Skeletal muscle satellite cell (primary cell): Measurements from ENCODE around the gene RIN1.
A peak's percentile ranks its signal among the peaks of the same experiment; 100 is the strongest.
"Not testable (repeated sequence)": the region's sequence is repeated elsewhere in the genome, so short reads cannot be mapped to it uniquely, and the experiment has no call there.

Experiments used
- H3K27me3 ChIP-seq: 2 replicates; pipeline ENCODE4 v1.7.0; 2013; ENCODE audit warnings: low read length; ENCODE audit not compliant: control insufficient read depth, insufficient read depth
- H3K36me3 ChIP-seq: 2 replicates; pipeline ENCODE4 v1.7.0; 2013; ENCODE audit warnings: mild to moderate bottlenecking, control low read depth, low read length; ENCODE audit not compliant: insufficient read depth
- H3K4me1 ChIP-seq: 2 replicates; pipeline ENCODE4 v1.7.0; 2013; ENCODE audit warnings: low read length; ENCODE audit not compliant: control insufficient read depth, insufficient read depth
- H3K4me2 ChIP-seq: 2 replicates; pipeline ENCODE4 v1.7.0; 2013; ENCODE audit warnings: mild to moderate bottlenecking, low read length
- H3K4me3 ChIP-seq: 2 replicates; pipeline ENCODE4 v1.7.0; 2013; ENCODE audit warnings: low read length
- H3K9ac ChIP-seq: 2 replicates; pipeline ENCODE4 v1.7.0; 2013; ENCODE audit warnings: mild to moderate bottlenecking, low read depth, low read length, moderate library complexity
- H3K9me3 ChIP-seq: replicated peaks from 2 replicates; pipeline ENCODE4 v1.7.0; 2013; ENCODE audit warnings: mild to moderate bottlenecking, control low read depth, low read length

The RIN1 gene

DNA sequence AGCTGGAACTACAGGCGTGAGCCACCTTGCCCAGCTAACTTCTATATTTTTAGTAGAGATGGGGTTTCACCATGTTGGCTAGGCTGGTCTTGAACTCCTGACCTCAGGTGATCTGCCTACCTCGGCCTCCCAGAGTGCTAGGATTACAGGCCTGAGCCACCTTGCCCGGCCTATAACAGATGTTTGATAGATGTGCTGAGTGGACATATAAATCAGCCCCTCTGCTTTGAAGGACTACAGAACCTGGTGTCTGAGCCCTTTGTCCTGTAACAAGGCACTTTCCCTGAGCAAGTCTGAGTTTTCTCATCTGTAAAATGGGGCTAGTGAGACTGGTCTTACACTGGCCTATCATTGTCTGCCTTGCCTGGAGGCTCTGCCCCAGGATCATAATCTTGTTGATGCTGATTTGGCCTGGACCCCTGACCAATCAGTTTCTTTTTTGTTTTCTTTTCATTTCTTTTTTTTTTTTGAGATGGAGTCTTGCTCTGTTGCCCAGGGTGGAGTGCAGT, 7.0 kb downstream of the RIN1 start:
- H3K4me2 ChIP-seq: no peak overlapping the region
- no peak overlapping the region for H3K9ac ChIP-seq
- H3K4me1 ChIP-seq: peaks cover 46% of the 10 kb centered on the region
- H3K9me3 ChIP-seq: no peaks in the 10 kb centered on the region
- H3K4me3 ChIP-seq: no peak overlapping the region
- H3K36me3 ChIP-seq: peaks cover 28% of the 10 kb centered on the region
- H3K27me3 ChIP-seq: no peaks in the 10 kb centered on the region

DNA sequence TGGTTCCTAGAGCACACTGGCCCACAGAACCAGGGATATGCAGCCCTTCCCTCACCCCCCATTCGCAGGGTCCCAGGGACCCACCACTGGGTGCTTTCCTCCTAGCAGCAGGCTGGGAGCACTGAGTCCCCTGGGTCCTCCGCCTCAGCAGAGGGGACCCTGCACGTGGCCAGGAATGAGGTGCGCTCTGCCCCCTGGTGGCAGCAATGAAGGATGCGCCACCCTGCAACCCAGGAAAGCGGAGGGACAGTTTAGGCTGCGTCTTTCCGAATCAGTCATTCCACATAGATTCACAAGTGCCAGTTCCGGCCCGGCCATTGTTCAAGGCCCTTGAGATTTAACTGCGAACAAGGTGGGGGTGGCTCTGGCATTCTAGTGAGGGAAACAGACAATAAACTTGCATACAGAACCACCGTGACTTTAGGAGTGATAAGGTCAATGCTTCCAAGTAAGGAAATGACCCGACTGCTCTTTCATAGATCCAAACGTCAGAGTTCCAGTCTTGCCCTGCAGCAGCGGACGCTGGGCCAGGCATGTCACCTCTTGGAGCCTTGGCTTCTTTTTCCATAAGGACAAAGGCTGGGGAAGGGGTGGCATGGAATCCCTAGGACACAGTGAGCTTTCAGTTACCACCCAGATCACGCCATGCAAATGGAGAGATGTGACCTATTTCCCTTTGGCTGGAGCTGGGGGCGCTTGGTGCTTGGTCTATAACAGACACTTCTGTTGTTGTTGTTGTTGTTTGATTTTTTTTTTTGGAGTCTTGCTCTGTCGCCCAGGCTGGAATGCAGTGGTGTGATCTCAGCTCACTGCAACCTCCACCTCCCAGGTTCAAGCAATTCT, 7.7 kb downstream of the RIN1 start:
- Histone ChIP-seq H3K9ac (no peak overlapping the region), H3K4me2 (peak overlapping the region; percentile 70), H3K4me3 (peak overlapping the region; percentile 0), H3K9me3 (no peaks in the 10 kb centered on the region), H3K4me1 (peaks cover 48% of the 10 kb centered on the region), H3K27me3 (no peaks in the 10 kb centered on the region), H3K36me3 (peaks cover 24% of the 10 kb centered on the region)

DNA sequence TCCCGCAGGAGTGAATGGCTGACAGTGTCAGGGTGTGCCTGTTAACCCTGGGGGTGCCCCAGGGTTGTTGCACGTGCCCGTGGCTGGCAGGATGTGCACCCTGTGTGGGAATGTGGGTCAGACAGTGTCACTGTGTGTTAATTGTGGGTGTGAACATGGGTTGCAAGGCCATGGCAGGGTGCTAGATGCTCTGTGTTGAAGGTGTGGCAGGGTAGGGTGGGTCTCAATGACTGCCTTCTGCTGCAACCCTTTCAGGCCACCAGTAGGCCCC, 8.3 kb downstream of the RIN1 start:
- no peaks in the 10 kb centered on the region for H3K9me3 ChIP-seq
- peaks cover 18% of the 10 kb centered on the region for H3K36me3 ChIP-seq
- H3K9ac ChIP-seq: no peak overlapping the region
- H3K27me3 ChIP-seq: no peaks in the 10 kb centered on the region
- peaks cover 48% of the 10 kb centered on the region for H3K4me1 ChIP-seq
- H3K4me2 ChIP-seq: peak overlapping the region; percentile 70
- H3K4me3 ChIP-seq: no peak overlapping the region

DNA sequence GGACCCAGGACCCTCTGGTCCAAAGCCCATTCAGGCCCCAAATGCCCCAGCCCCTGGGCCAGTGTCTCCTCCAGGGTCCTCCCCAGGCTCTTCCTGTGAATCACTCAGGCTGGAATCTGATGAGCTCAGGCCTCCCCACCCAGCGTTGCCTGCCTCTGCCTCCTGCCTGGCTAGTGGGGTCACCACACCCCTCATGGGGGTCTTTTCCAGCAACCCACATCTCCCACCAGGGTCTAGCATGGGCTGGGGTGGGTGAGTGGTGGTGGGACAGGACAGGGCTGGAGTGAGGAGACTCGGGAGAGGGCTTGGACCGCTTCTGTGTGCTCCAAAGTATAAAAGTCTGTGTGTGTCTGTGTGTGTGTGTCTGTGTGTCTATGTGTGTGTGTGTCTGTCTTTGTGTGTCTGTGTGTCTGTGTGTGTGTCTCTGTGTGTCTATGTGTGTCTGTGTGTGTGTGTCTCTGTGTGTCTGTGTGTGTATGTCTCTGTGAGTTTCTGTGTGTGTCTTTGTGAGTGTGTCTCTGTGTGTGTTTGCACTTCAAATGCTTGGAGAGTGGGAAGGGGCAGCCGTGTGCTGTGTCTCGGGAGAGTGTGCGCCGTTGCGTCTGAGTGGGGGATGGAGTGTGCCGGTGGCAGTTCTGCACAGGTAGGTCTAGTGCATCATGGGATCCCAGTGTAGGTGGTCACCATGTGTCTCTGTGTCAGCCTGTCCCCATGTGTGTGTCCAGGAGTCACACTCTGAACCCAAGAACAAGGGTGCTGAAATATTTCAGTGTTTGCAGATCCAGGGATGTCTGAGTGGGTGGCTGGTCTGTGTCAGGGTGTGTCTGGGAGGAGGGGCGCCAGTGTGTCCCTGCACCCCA, 8.8 kb downstream of the RIN1 start:
- peak overlapping the region; percentile 64 for H3K9ac ChIP-seq
- no peaks in the 10 kb centered on the region for H3K9me3 ChIP-seq
- no peak overlapping the region for H3K4me3 ChIP-seq
- H3K4me1 ChIP-seq: peaks cover 48% of the 10 kb centered on the region
- H3K4me2 ChIP-seq: peak overlapping the region; percentile 70
- no peaks in the 10 kb centered on the region for H3K27me3 ChIP-seq
- H3K36me3 ChIP-seq: peaks cover 12% of the 10 kb centered on the region

DNA sequence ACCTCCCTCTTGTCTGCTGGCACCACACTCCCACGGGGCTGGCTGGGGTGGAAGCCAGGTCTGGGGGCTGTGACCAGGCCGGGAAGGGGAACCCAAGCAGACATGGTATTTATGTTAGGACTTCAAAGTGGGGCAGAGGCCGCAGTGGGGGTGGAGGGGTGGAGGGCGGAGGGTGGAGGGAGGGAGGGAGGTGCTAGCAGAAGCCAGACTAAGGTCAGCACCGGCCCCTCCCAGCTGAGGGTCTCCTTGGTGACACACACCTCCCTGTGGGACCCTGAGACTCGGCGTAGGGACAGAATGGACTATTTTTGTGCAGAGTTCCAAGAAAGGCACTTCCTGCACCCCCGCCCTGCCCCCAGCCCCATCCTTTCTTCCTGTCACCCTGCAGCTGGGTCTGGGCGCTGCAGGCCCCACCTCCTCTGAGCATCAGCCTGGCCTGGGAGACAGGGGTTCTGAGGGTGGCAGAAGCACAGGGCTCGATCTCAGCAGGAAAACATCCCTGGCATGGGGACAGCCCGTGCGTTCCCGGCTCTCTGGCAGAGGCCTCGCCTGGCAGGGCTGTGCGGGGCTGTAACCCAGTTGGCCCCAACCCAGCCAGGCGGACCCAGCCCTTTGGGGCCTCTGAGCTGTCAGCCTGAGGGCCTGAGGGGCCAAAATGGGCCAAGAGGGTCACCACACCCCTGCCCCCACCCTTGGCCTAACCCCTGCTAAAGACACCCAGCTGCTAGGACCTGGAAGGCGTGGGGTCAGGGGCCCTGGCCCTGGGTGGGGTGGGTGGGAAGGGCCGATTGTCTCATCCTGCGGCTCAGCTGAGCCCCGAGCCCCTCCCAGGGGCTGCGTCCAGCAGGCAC, 9.7 kb downstream of the RIN1 start:
- peaks cover 48% of the 10 kb centered on the region for H3K4me1 ChIP-seq
- H3K4me2 ChIP-seq: peak overlapping the region; percentile 70
- H3K36me3 ChIP-seq: peaks cover 3% of the 10 kb centered on the region
- peak overlapping the region; percentile 64 for H3K9ac ChIP-seq
- H3K9me3 ChIP-seq: no peaks in the 10 kb centered on the region
- H3K27me3 ChIP-seq: no peaks in the 10 kb centered on the region
- H3K4me3 ChIP-seq: no peak overlapping the region

DNA sequence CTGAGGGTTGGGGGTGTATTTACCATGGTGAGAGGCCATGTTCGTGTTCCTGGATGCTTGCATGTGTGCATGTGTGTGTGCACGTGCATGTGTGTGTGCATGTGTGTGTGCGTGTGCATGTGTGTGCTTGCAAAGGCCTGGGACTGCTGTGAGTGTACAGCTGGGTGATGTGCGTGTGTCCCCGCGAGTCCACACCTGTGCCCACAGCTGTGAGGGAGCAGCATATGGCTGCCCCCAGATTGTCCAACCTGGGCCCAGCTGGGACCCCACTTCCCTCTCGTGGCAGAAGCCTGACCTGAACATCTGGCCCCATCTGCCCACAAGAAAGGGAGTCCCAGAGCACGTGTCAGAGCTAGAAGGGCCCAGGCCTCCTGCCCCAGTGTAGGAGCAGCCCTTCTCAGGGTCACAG, 11.0 kb downstream of the RIN1 start:
- H3K4me2 ChIP-seq: no peak overlapping the region
- H3K9me3 ChIP-seq: no peaks in the 10 kb centered on the region
- no peaks in the 10 kb centered on the region for H3K27me3 ChIP-seq
- no peak overlapping the region for H3K9ac ChIP-seq
- peaks cover 48% of the 10 kb centered on the region for H3K4me1 ChIP-seq
- no peak overlapping the region for H3K4me3 ChIP-seq
- H3K36me3 ChIP-seq: no peaks in the 10 kb centered on the region

DNA sequence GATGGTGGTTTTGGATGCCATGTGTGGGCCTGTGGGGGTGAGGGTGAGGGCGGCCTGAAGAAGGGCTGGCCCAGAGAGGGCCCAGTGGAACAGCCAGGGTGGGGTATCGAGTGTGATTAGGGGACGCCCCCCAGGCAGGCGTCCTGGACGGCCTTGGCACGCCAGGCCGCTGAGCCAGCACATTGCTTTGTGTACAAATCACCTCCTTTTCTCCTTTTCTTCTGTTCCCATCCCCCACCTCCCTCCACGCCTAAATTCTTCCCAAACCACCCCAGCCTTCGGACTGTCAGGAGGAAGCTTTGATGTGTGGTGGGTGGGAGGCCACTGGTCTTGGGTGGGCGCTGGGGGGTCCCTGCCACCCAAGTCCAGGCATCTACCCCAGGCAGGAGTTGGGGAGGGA, 11.6 kb downstream of the RIN1 start:
- Histone ChIP-seq H3K9me3 (no peaks in the 10 kb centered on the region), H3K27me3 (no peaks in the 10 kb centered on the region), H3K9ac (no peak overlapping the region), H3K36me3 (no peaks in the 10 kb centered on the region), H3K4me1 (peaks cover 48% of the 10 kb centered on the region), H3K4me3 (no peak overlapping the region), H3K4me2 (no peak overlapping the region)

DNA sequence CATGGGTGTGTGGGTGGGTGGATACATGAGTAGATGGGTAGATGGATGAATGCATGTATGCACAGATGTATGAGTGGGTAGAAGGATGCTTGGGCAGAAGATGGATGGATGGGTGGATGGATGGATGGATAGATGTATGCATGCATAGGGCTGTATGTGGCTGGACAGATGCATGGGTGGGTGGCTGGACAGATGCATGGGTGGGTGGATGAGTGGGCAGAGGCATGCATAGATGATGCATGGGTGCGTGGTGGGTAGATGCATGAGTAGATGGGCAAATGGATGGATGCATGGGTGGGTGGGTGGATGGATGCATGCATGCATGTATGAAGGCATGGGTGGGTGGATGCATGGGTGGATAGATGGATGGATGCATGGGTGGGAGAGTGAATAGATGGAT, 12.6 kb downstream of the RIN1 start:
- no peaks in the 10 kb centered on the region for H3K36me3 ChIP-seq
- H3K4me1 ChIP-seq: peaks cover 51% of the 10 kb centered on the region

DNA sequence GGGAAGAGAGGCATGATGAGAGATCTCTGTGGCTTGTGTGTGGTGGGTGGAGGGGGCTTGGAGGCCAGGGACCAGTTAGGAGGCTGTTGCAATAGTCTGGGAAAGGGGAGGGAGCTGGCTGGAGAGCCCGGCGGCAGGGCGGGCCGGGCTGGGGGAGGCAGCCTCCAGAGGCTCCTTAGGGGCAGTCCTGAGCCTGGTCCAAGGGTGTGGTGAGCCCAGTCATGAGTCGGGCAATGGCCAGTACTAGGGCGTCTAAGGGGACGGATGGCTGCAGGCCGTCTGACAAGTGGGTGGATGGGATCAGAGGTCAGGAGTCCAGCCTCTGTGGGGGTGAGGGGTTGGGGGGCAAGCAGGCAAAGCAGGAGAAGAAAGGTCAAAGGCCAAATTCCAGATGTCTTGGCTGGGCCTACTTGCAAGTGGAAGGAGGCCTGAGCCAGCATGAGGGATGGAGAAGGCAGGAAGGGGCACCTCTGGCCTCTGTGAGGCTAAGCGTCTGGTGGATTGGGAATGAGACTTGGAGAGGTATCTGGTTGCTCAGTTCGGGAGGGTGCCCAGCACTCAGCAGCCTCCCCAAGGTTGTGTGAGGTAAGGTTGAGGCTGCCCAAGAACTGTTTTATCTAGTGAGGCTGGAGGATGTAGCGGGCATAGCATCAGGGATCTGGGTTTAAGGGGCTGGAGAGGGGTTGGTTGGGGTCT, 13.4 kb downstream of the RIN1 start:
- Histone ChIP-seq H3K36me3 (no peaks in the 10 kb centered on the region), H3K27me3 (no peaks in the 10 kb centered on the region), H3K4me3 (no peak overlapping the region), H3K4me1 (peaks cover 51% of the 10 kb centered on the region), H3K4me2 (no peak overlapping the region), H3K9me3 (no peaks in the 10 kb centered on the region), H3K9ac (no peak overlapping the region)

More for the DNA sequence above, 12.6 kb downstream of the RIN1 start:
- Histone ChIP-seq H3K4me2 (no peak overlapping the region), H3K9me3 (no peaks in the 10 kb centered on the region), H3K27me3 (no peaks in the 10 kb centered on the region), H3K4me3 (no peak overlapping the region), H3K9ac (no peak overlapping the region)

DNA sequence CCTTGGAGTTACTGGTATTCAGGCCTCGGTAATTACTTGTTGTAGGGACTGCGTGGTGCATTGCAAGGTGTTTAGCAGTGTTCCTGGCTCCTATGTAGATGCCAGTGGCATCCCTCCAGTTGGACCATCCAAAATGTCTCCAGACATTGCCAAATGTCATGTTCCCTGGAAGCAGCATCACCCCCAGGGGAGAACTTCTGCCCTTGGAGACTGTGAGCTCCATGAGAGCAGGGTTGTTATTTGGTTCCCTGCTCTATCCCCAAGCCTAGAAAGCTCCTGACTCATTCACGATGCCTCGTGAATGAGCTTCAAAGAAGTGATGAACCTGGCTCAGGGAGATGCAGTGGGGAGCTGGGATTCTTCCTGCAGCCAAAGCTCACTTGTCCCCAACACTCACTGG, 14.6 kb downstream of the RIN1 start:
- Histone ChIP-seq H3K4me2 (no peak overlapping the region), H3K4me1 (peaks cover 47% of the 10 kb centered on the region), H3K27me3 (no peaks in the 10 kb centered on the region), H3K9ac (no peak overlapping the region), H3K9me3 (no peaks in the 10 kb centered on the region), H3K4me3 (no peak overlapping the region), H3K36me3 (no peaks in the 10 kb centered on the region)

DNA sequence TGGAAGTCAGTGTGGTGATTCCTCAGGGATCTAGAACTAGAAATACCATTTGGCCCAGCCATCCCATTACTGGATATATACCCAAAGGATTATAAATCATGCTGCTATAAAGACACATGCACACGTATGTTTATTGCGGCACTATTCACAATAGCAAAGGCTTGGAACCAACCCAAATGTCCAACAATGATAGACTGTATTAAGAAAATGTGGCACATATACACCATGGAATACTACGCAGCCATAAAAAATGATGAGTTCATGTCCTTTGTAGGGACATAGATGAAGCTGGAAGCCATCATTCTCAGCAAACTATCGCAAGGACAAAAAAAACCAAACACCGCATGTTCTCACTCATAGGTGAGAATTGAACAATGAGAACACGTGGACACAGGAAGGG, 15.5 kb downstream of the RIN1 start:
- not testable (repeated sequence) for H3K9ac ChIP-seq, H3K27me3 ChIP-seq, H3K36me3 ChIP-seq, H3K4me2 ChIP-seq, H3K4me3 ChIP-seq, H3K9me3 ChIP-seq
- peaks cover 46% of the 10 kb centered on the region for H3K4me1 ChIP-seq
